Breast epithelium (tissue), 3 donors: ENCODE results near the gene RBBP8NL.

Experiments
- CTCF ChIP-seq, 3 donors: fragments of 450-650 bp; IDR thresholded peaks; one replicate each; pipeline ENCODE4 v1.5.1; 2016 to 2017; ENCODE audit warnings: antibody characterized with exemption in 3 of 3, mild to moderate bottlenecking in 3 of 3, moderate library complexity in 3 of 3
- POLR2A ChIP-seq: fragments of 450-650 bp; IDR thresholded peaks from one replicate; pipeline ENCODE4 v1.6.1; 2016; ENCODE audit warnings: antibody characterized with exemption, mild to moderate bottlenecking, moderate library complexity
- POLR2AphosphoS5 ChIP-seq, 3 donors: sonication (generic); formaldehyde crosslinking; IDR thresholded peaks; one replicate each; pipeline ENCODE4 v1.6.1; 2017; ENCODE audit warnings: antibody characterized with exemption in 3 of 3

GRCh38 chr20:62441987-62442539, 14.7 kb upstream of the RBBP8NL start:
- TF ChIP-seq CTCF (IDR thresholded peaks at IDR 0.05) (no peak), POLR2A (no peak), POLR2AphosphoS5 (IDR thresholded peaks at IDR 0.05) (no peak)
